K562 (cell line): ENCODE data around the gene KLK15. TPM values are rescaled to one million over a fixed set of nuclear protein-coding genes. Genes with fewer than 3 reads are reported as not detected.

Source experiments
- C11orf30 ChIP-seq: fragments of 450-650 bp; IDR thresholded peaks from 2 replicates; pipeline ENCODE4 v1.6.1; 2016; ENCODE audit warnings: low read depth, mild to moderate bottlenecking
- CCNT2 ChIP-seq: IDR thresholded peaks from 2 replicates; pipeline ENCODE4 v1.6.1; 2011; ENCODE audit warnings: borderline replicate concordance, low read depth, mild to moderate bottlenecking, moderate library complexity, mixed read lengths, low read length; ENCODE audit not compliant: insufficient read length; ENCODE audit errors: extremely low read depth
- DNMT1 ChIP-seq: fragments of 450-650 bp; IDR thresholded peaks from 2 replicates; pipeline ENCODE4 v1.6.1; 2016; ENCODE audit warnings: antibody characterized with exemption, mild to moderate bottlenecking
- EP400 ChIP-seq: fragments of 450-650 bp; IDR thresholded peaks from 2 replicates; pipeline ENCODE4 v1.6.1; 2017; ENCODE audit warnings: antibody characterized with exemption, mild to moderate bottlenecking, moderate library complexity
- GABPB2 ChIP-seq: fragments of 250-450 bp; sonication (Bioruptor Pico); conservative IDR thresholded peaks from 2 replicates; pipeline ENCODE4 v1.5.1; 2021; ENCODE audit warnings: mild to moderate bottlenecking
- GTF2A2 ChIP-seq: IDR thresholded peaks from 2 replicates; pipeline ENCODE4 v1.6.1; 2016; ENCODE audit warnings: mild to moderate bottlenecking, missing genetic modification characterization, missing compliant biosample characterization
- HDAC3 ChIP-seq: fragments of 450-650 bp; IDR thresholded peaks from 2 replicates; pipeline ENCODE4 v1.6.1; 2018; ENCODE audit warnings: borderline replicate concordance, mild to moderate bottlenecking, moderate library complexity; ENCODE audit not compliant: partially characterized antibody
- NCOA6 ChIP-seq: fragments of 450-650 bp; IDR thresholded peaks from 2 replicates; pipeline ENCODE4 v1.6.1; 2017; ENCODE audit warnings: mild to moderate bottlenecking
- NEUROD1 ChIP-seq: fragments of 150-350 bp; IDR thresholded peaks from 2 replicates; pipeline ENCODE4 v1.6.1; 2014; ENCODE audit warnings: borderline replicate concordance, low read length, low read depth; ENCODE audit not compliant: partially characterized antibody
- NKRF ChIP-seq: fragments of 450-650 bp; IDR thresholded peaks from 2 replicates; pipeline ENCODE4 v1.6.1; 2016; ENCODE audit warnings: borderline replicate concordance
- POLR2AphosphoS2 ChIP-seq: IDR thresholded peaks from 2 replicates; pipeline ENCODE4 v1.6.1; 2012; ENCODE audit warnings: low read length, improper control_type of control experiment
- POLR2AphosphoS5 ChIP-seq: IDR thresholded peaks from 2 replicates; pipeline ENCODE4 v1.6.1; 2011; ENCODE audit warnings: mild to moderate bottlenecking, low read depth, low read length, moderate library complexity; ENCODE audit not compliant: control insufficient read depth, insufficient read depth
- POLR3G ChIP-seq: IDR thresholded peaks from 2 replicates; pipeline ENCODE4 v1.6.1; 2011; ENCODE audit not compliant: insufficient read length, insufficient replicate concordance; ENCODE audit errors: extremely low read depth
- PRMT5 ChIP-seq: sonication (generic); formaldehyde crosslinking; IDR thresholded peaks from 2 replicates; pipeline ENCODE4 v1.5.0; 2020; ENCODE audit warnings: missing genetic modification reagents
- RBM22 ChIP-seq: fragments of 200-400 bp; formaldehyde crosslinking; IDR thresholded peaks from 2 replicates; pipeline ENCODE4 v1.6.1; 2018; ENCODE audit warnings: low read length, low read depth; ENCODE audit not compliant: poor library complexity, severe bottlenecking
- RFX5 ChIP-seq: IDR thresholded peaks from 2 replicates; pipeline ENCODE4 v1.6.1; 2011; ENCODE audit warnings: low read depth, mild to moderate bottlenecking, improper control_type of control experiment, low read length
- SNIP1 ChIP-seq: fragments of 450-650 bp; IDR thresholded peaks from 2 replicates; pipeline ENCODE4 v1.7.1; 2017; ENCODE audit warnings: low read depth, mild to moderate bottlenecking
- SP1 ChIP-seq: sonication (generic); formaldehyde crosslinking; IDR thresholded peaks from 2 replicates; pipeline ENCODE4 v1.8.1; 2022; ENCODE audit warnings: mild to moderate bottlenecking, missing genetic modification reagents
- TBL1XR1 ChIP-seq, 2 experiments: IDR thresholded peaks; 2 replicates each; pipeline ENCODE4 v1.6.1; 2012; ENCODE audit warnings: improper control_type of control experiment in 2 of 2, low read length in 2 of 2, mild to moderate bottlenecking in 1 of 2
- TBP ChIP-seq: optimal IDR thresholded peaks from 2 replicates; pipeline ENCODE3; 2011; ENCODE audit warnings: low read depth, low read length, improper control_type of control experiment
- TFAM ChIP-seq: fragments of 250-450 bp; sonication (Bioruptor Pico); conservative IDR thresholded peaks from 2 replicates; pipeline ENCODE4 v1.5.0; 2021; ENCODE audit warnings: mild to moderate bottlenecking, moderate library complexity
- THAP7 ChIP-seq: fragments of 250-450 bp; sonication (Bioruptor Pico); IDR thresholded peaks from 2 replicates; pipeline ENCODE4 v1.5.0; 2021
- ZBTB34 ChIP-seq: fragments of 250-450 bp; sonication (Bioruptor Pico); IDR thresholded peaks from 2 replicates; pipeline ENCODE4 v1.8.0; 2021; ENCODE audit warnings: mild to moderate bottlenecking, moderate library complexity
- ZFP30 ChIP-seq: fragments of 250-450 bp; sonication (Bioruptor Pico); IDR thresholded peaks from 2 replicates; pipeline ENCODE4 v1.8.0; 2022; ENCODE audit warnings: moderate library complexity, mild to moderate bottlenecking, inconsistent platforms, borderline replicate concordance
- ZNF217 ChIP-seq: sonication (generic); formaldehyde crosslinking; IDR thresholded peaks from 2 replicates; pipeline ENCODE4 v1.8.0; 2022; ENCODE audit warnings: mild to moderate bottlenecking, missing genetic modification reagents
- polyA plus RNA-seq, 8 experiments: library from polyadenylated mRNA; depleted of rRNA in 4 of 8; stranded (reverse) in 5 of 8; unstranded in 3 of 8; fragments of >200 nt; fragmentation: Nextera tagmentation in 2 of 8; fragmentation: Illumina TruSeq in 1 of 8; extraction: Ambion mirVana in 2 of 8; extraction: Trizol in 1 of 8; gene quantifications; 2 replicates each; pipeline versions ENCODE4 v1.2.1 to v1.2.3, GENCODE V29; 2011 to 2014; ENCODE audit warnings: inconsistent platforms in 1 of 8, missing spikeins in 1 of 8
- total RNA-seq, 7 experiments: library from RNA; depleted of rRNA in 6 of 7; stranded (reverse); fragments of >200 nt in 6 of 7; fragmentation: Illumina TruSeq in 2 of 7; extraction: Trizol in 2 of 7; gene quantifications; 2 replicates each; pipeline versions ENCODE4 v1.2.1 to v1.2.3, GENCODE V29; 2011 to 2021; ENCODE audit warnings: low replicate concordance in 1 of 7

The KLK15 gene
- total and polyA plus RNA-seq, 9 of the 15 experiments (the other 6 are each of a cell fraction or from before 2014, with no cell fraction given) = not detected

GRCh38 chr19:50804420-50805272, 28.7 kb downstream of the KLK15 start (continued):
- TF ChIP-seq SP1 (peak; percentile 91), ZNF217 (CRISPR knock-in tag) (no peak), PRMT5 (no peak), CCNT2 (peak; percentile 7), NKRF (peak; percentile 96), EP400 (peak; percentile 98), NEUROD1 (no peak), ZBTB34 (CRISPR knock-in tag) (no peak), SNIP1 (no peak), POLR2AphosphoS2 (no peak; the same call in 1 of the 2 replicates), ZFP30 (CRISPR knock-in tag) (no peak), GTF2A2 (tag) (peak; percentile 97), TBL1XR1 (IDR thresholded peaks at IDR 0.05; ENCODE audit: low read length in 2 of 2) (0 out of 4 replicates have a peak, but pooled peaks of 1 of the 2 experiments have one; percentile 43), RBM22 (peak; percentile 96), TBP (no peak), POLR3G (no peak), C11orf30 (peak; percentile 95), THAP7 (CRISPR knock-in tag) (peak; percentile 82; the same call in 1 of the 2 replicates), DNMT1 (no peak), POLR2AphosphoS5 (peak; percentile 98), GABPB2 (CRISPR knock-in tag) (no peak), HDAC3 (peak; percentile 65), RFX5 (0 out of 2 replicates have a peak, but pooled peaks have one; percentile 33), TFAM (CRISPR knock-in tag) (no peak), NCOA6 (no peak)
